Erythroblast (primary cell): ENCODE results near the gene PHLDA1.
"Not testable (repeated sequence)": the region's sequence is repeated elsewhere in the genome, so short reads cannot be mapped to it uniquely, and the experiment has no call there.

Experiments used
- GATA1 ChIP-seq: IDR thresholded peaks from 2 replicates; pipeline ENCODE4 v1.6.1; 2011; ENCODE audit warnings: low read depth, mild to moderate bottlenecking, control low read depth, low read length, moderate library complexity
- POLR2A ChIP-seq: IDR thresholded peaks from 2 replicates; pipeline ENCODE4 v1.6.1; 2011; ENCODE audit warnings: mild to moderate bottlenecking, low read length

DNA sequence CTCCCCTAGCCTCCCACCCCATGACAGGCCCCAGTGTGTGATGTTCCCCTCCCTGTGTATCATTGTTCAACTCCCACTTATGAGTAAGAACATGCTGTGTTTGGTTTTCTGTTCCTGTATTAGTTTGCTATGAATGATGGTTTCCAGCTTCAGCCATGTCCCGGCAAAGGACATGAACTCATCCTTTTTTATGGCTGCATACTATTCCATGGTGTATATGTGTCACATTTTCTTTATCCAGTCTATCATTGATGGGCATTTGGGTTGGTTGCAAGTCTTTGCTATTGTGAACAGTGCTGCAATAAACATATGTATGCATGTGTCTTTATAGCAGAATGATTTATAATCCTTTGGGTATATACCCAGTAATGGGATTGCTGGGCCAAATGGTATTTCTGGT is 43.9 kb downstream of the PHLDA1 start:
- TF ChIP-seq POLR2A, GATA1: not testable (repeated sequence)
